ENCODE measurements around the gene NRARP. TPM values are rescaled to one million over a fixed set of nuclear protein-coding genes. Genes with fewer than 3 reads are reported as not detected.
A peak's percentile ranks its signal among the peaks of the same experiment; 100 is the strongest.

The NRARP gene
- total and polyA plus RNA-seq, 7 experiments from 2014 or later = 0.70 to 2.7 (median 1.7) TPM; not detected in 2

DNA sequence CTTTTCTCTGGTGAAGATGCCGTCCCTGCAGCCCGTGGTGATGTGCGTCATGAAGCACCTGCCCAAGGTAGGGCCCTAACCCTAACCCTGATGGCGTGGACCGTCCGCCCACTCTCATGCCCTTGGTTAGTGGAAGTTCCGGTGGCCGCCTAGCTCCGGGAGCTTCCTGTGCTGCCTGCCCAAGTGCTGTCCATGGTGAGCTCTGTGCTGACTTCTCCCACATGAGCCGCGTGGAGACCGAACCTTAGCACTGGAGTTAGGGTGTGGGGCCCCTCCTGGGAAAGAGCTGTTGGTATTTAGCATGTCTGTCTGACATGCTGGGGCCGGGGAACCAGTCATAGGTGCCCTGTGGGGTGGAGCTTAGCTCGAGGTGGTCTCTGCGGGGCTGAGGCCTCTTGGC is 45.7 kb downstream of the NRARP start:
- CTCF ChIA-PET = interaction anchor here (0.6 to 1.4 kb wide), 4 partner anchors 15 to 449 kb away, joined by 3 to 6 read pairs (median 4); partner anchors contain the start of genes RABL6 and TUBB4B
- intact Hi-C loops (cut with micrococcal nuclease) = no loop called here
- H3K4me1 Mint-ChIP-seq = peaks cover 0 to 22% (median 17%) of the 10 kb centered on the region in 7 donors
- peak overlapping the region in 2 of 9 donors; percentile 51 to 60 for H3K27ac Mint-ChIP-seq
- Histone ChIP-seq H3K9me3 (ENCODE audit: control insufficient read depth in 2 of 3, low read length in 3 of 3) (no peaks in the 10 kb centered on the region), H3K27me3 (ENCODE audit: control insufficient read depth in 2 of 2, insufficient read depth in 2 of 2, low read length in 2 of 2) (no peaks in the 10 kb centered on the region), H3K4me1 (ENCODE audit: control insufficient read depth in 2 of 2, insufficient read depth in 2 of 2, low read length in 2 of 2) (peaks cover 11% of the 10 kb centered on the region in 2 donors), H3K27ac (ENCODE audit: low read depth, low read length) (no peak overlapping the region), H3K4me3 (ENCODE audit: low read length) (peak overlapping the region; percentile 91), H3K36me3 (ENCODE audit: control insufficient read depth in 2 of 3, insufficient read depth in 3 of 3, low read length in 3 of 3) (peaks cover 0 to 31% (median 0%) of the 10 kb centered on the region in 3 experiments)
- DNase-seq (no peak), ATAC-seq (no peak)
- POLR2A ChIA-PET = interaction anchor here (0.7 to 9.5 kb wide), 10 partner anchors 9 to 275 kb away, joined by 3 to 168 read pairs (median 4); partner anchors contain the start of genes MAN1B1, TPRN and TUBB4B
- peak overlapping the region; percentile 79 to 94 (median 88) for H3K4me3 Mint-ChIP-seq
- peaks cover 0 to 8% (median 0%) of the 10 kb centered on the region in 5 donors for H3K36me3 Mint-ChIP-seq
- no peaks in the 10 kb centered on the region for H3K27me3 Mint-ChIP-seq
- H3K9me3 Mint-ChIP-seq = peaks cover 0 to 1% (median 0%) of the 10 kb centered on the region in 11 donors

DNA sequence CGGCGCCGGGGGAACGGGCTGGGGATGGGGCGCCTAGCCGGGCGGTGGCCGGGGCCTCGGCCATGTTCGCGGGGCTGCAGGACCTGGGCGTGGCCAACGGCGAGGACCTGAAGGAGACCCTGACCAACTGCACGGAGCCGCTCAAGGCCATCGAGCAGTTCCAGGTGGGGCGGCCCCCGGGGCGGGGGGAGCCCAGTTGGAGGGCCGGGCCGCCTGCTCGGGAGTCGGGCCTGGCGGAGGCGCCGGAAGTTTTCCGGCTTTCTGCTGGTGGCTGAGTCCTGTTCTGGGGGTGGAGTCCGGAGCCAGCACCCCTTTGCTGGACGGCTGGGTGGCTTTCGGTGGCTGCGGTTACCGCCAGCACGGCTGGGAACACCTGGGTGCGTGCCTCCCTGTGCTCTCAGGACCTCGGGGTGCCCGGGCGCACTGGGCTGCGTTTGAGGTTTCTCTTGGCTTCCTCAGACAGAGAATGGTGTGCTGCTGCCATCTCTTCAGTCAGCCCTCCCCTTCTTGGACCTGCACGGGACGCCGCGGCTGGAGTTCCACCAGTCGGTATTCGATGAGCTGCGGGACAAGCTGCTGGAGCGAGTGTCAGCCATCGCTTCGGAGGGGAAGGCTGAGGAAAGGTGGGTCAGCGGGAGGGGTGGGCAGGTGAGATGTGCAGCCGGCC is 46.5 kb downstream of the NRARP start:
- DNase-seq (peak in 1 of 9 donors; percentile 24), ATAC-seq (no peak)
- H3K4me1 ChIP-seq (ENCODE audit: control insufficient read depth in 2 of 2, insufficient read depth in 2 of 2, low read length in 2 of 2) = peaks cover 11% of the 10 kb centered on the region in 2 donors
- peaks cover 0 to 22% (median 17%) of the 10 kb centered on the region in 7 donors for H3K4me1 Mint-ChIP-seq
- intact Hi-C loops (cut with micrococcal nuclease) = loop anchor here (1.0 to 2.0 kb wide), 7 partner anchors 14 to 311 kb away; partner anchors contain the start of genes TUBB4B (in 2 of the 2), ANAPC2 (in 1 of the 2), FBXW5 (in 1 of the 2) and NDOR1 (in 1 of the 2)
- peak overlapping the region; percentile 70 for H3K27ac ChIP-seq (ENCODE audit: low read depth, low read length)
- no peaks in the 10 kb centered on the region for H3K9me3 ChIP-seq (ENCODE audit: control insufficient read depth in 2 of 3, low read length in 3 of 3)
- CTCF ChIA-PET = interaction anchor here (0.8 to 2.6 kb wide), 3 partner anchors 15 to 19 kb away, joined by 4 to 9 read pairs (median 6); partner anchors contain the start of gene TUBB4B
- POLR2A ChIA-PET = interaction anchor here (0.7 to 9.5 kb wide), 13 partner anchors 10 to 847 kb away, joined by 3 to 168 read pairs (median 4); partner anchors contain the start of genes ANAPC2, EXD3, MAN1B1 and NOXA1
- peak overlapping the region; percentile 79 to 94 (median 88) for H3K4me3 Mint-ChIP-seq
- H3K36me3 Mint-ChIP-seq = peaks cover 0 to 8% (median 0%) of the 10 kb centered on the region in 5 donors
- H3K27ac Mint-ChIP-seq = peak overlapping the region in 5 of 9 donors; percentile 65 to 91 (median 79)
- peaks cover 0 to 31% (median 0%) of the 10 kb centered on the region in 3 experiments for H3K36me3 ChIP-seq (ENCODE audit: control insufficient read depth in 2 of 3, insufficient read depth in 3 of 3, low read length in 3 of 3)
- H3K27me3 ChIP-seq (ENCODE audit: control insufficient read depth in 2 of 2, insufficient read depth in 2 of 2, low read length in 2 of 2) = no peaks in the 10 kb centered on the region
- no peaks in the 10 kb centered on the region for H3K27me3 Mint-ChIP-seq
- H3K4me3 ChIP-seq (ENCODE audit: low read length) = peak overlapping the region; percentile 91
- peaks cover 0 to 1% (median 0%) of the 10 kb centered on the region in 11 donors for H3K9me3 Mint-ChIP-seq

DNA sequence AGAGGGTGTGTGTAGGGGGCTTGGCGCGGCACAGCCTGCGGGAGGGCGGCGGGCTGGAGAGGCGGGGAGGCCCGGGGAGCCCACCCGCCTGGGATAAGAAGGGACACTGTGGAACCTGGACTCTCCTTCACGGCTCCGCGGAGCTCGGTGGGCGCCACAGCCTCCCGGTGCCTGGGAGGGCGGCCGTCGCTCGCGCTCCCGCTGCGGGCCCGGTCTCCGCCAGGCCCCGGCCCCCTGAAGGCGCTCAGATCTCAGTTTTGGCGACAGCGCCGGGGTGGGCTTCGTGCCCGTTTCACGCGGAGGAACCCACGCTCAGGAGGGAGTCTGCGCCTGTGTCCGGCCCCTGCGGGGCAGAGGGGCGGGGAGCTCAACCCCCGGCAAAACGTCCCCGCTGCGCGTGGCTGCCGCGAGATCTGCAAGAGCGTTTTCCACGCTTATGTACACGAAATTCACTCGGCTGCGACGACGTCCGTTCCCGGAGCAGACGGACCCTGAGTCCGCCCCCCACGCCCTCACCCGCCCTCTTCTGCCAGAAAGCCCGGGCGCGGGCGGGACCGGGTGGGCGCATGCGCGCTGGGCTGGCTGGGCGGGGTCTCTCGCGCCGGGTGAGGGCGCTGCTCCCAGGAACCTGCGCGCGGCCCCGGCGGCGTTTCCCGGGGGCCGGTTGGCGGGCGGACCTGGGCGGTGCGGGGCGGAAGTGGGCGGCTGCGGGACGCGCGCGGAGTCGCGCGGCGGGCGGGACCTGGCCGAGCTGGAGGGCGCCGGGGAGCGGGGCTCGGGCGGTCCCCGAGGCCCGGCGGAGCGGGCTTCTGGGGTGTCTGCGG is 47.2 kb downstream of the NRARP start, which contains the start of gene NELFB:
TSS of gene NELFB (plus strand) at position 704 of the 824 bp plus-strand sequence.
- H3K27ac Mint-ChIP-seq = peak within 1 kb of the TSS in 7 of 9 donors; percentile 65 to 91 (median 82)
- H3K9me3 ChIP-seq (ENCODE audit: control insufficient read depth in 2 of 3, low read length in 3 of 3) = no peaks in the 10 kb centered on the region
- peak within 1 kb of the TSS; percentile 79 to 94 (median 88) for H3K4me3 Mint-ChIP-seq
- intact Hi-C loops (cut with micrococcal nuclease) = loop anchor here (1.0 to 2.0 kb wide), 7 partner anchors 14 to 311 kb away; partner anchors contain the start of genes TUBB4B (in 2 of the 2), ANAPC2 (in 1 of the 2), FBXW5 (in 1 of the 2) and NDOR1 (in 1 of the 2)
- H3K4me1 ChIP-seq (ENCODE audit: control insufficient read depth in 2 of 2, insufficient read depth in 2 of 2, low read length in 2 of 2) = peaks cover 11% of the 10 kb centered on the region in 2 donors
- peaks cover 0 to 1% (median 0%) of the 10 kb centered on the region in 11 donors for H3K9me3 Mint-ChIP-seq
- peak within 1 kb of the TSS; percentile 91 for H3K4me3 ChIP-seq (ENCODE audit: low read length)
- peaks cover 0 to 31% (median 0%) of the 10 kb centered on the region in 3 experiments for H3K36me3 ChIP-seq (ENCODE audit: control insufficient read depth in 2 of 3, insufficient read depth in 3 of 3, low read length in 3 of 3)
- no peaks in the 10 kb centered on the region for H3K27me3 Mint-ChIP-seq
- ATAC-seq = peak; percentile 97
- H3K4me1 Mint-ChIP-seq = peaks cover 0 to 22% (median 17%) of the 10 kb centered on the region in 7 donors
- peak; percentile 89 to 100 (median 95) for DNase-seq
- H3K27me3 ChIP-seq (ENCODE audit: control insufficient read depth in 2 of 2, insufficient read depth in 2 of 2, low read length in 2 of 2) = no peaks in the 10 kb centered on the region
- peak within 1 kb of the TSS; percentile 70 for H3K27ac ChIP-seq (ENCODE audit: low read depth, low read length)
- peaks cover 0 to 8% (median 0%) of the 10 kb centered on the region in 5 donors for H3K36me3 Mint-ChIP-seq
- POLR2A ChIA-PET = interaction anchor here (0.7 to 9.5 kb wide), 9 partner anchors 11 to 846 kb away, joined by 3 to 168 read pairs (median 5); partner anchors contain the start of genes ANAPC2, EXD3, NOXA1 and RNF208
- CTCF ChIA-PET = interaction anchor here (0.9 to 2.6 kb wide), 3 partner anchors 13 to 18 kb away, joined by 5 to 9 read pairs (median 5); partner anchors contain the start of gene TUBB4B

- no peak overlapping the region for H3K27ac ChIP-seq (ENCODE audit: low read depth, low read length)
- POLR2A ChIA-PET = interaction anchor here (0.7 to 9.5 kb wide), 8 partner anchors 12 to 845 kb away, joined by 3 to 168 read pairs (median 6); partner anchors contain the start of genes ANAPC2, EXD3, NOXA1 and RNF208
- DNase-seq = no peak
Observed at GRCh38 chr9:137253717-137254623, 48.1 kb downstream of the NRARP start.

More at GRCh38 chr9:137253717-137254623, 48.1 kb downstream of the NRARP start:
- Mint-ChIP-seq H3K27ac (peak overlapping the region in 7 of 9 donors; percentile 59 to 90 (median 76)), H3K4me3 (peak overlapping the region; percentile 77 to 91 (median 88)), H3K9me3 (peaks cover 0 to 1% (median 0%) of the 10 kb centered on the region in 11 donors), H3K36me3 (peaks cover 0 to 3% (median 0%) of the 10 kb centered on the region in 5 donors), H3K4me1 (peaks cover 0 to 22% (median 15%) of the 10 kb centered on the region in 7 donors), H3K27me3 (no peaks in the 10 kb centered on the region)
- no peaks in the 10 kb centered on the region for H3K27me3 ChIP-seq (ENCODE audit: control insufficient read depth in 2 of 2, insufficient read depth in 2 of 2, low read length in 2 of 2)
- CTCF ChIA-PET = interaction anchor here (0.7 to 2.6 kb wide), 4 partner anchors 12 to 153 kb away, joined by 3 to 9 read pairs (median 5); partner anchors contain the start of gene TUBB4B
- H3K4me1 ChIP-seq (ENCODE audit: control insufficient read depth in 2 of 2, insufficient read depth in 2 of 2, low read length in 2 of 2) = peaks cover 11% of the 10 kb centered on the region in 2 donors
- no peak for ATAC-seq
- peaks cover 0 to 27% (median 0%) of the 10 kb centered on the region in 3 experiments for H3K36me3 ChIP-seq (ENCODE audit: control insufficient read depth in 2 of 3, insufficient read depth in 3 of 3, low read length in 3 of 3)
- intact Hi-C loops (cut with micrococcal nuclease) = loop anchor here in 1 of 2 donors (2.0 kb wide), 1 partner anchor 17 kb away; no protein-coding TSS in a partner anchor
- no peaks in the 10 kb centered on the region for H3K9me3 ChIP-seq (ENCODE audit: control insufficient read depth in 2 of 3, low read length in 3 of 3)
- H3K4me3 ChIP-seq (ENCODE audit: low read length) = peak overlapping the region; percentile 82
